ENCODE results near the gene PPCDC. TPM values are rescaled to one million over a fixed set of nuclear protein-coding genes. Genes with fewer than 3 reads are reported as not detected.

The PPCDC gene
- total RNA-seq, 1 experiment from 2014 or later, result 14.7 TPM

- peaks cover 7% of the 10 kb centered on the region for H3K36me3 Mint-ChIP-seq (ENCODE audit: insufficient read depth, unreplicated experiment)
- CTCF ChIA-PET, result interaction anchor here (0.6 kb wide), 1 partner anchor 11 kb away, joined by 4 read pairs; no protein-coding TSS in a partner anchor
Measured at GRCh38 chr15:75019916-75020315, 3.5 kb upstream of the PPCDC start.

GRCh38 chr15:75021341-75021740 is 2.0 kb upstream of the PPCDC start:
- Mint-ChIP-seq H3K9me3 (ENCODE audit: unreplicated experiment) (no peaks in the 10 kb centered on the region), H3K36me3 (ENCODE audit: insufficient read depth, unreplicated experiment) (peaks cover 7% of the 10 kb centered on the region), H3K4me3 (ENCODE audit: unreplicated experiment) (no peak overlapping the region), H3K4me1 (ENCODE audit: low read depth, unreplicated experiment) (no peaks in the 10 kb centered on the region), H3K27me3 (ENCODE audit: insufficient read depth, unreplicated experiment) (no peaks in the 10 kb centered on the region), H3K27ac (ENCODE audit: unreplicated experiment) (no peak overlapping the region)
- ChIA-PET POLR2A (interaction anchor here (0.5 kb wide), 1 partner anchor 45 kb away, joined by 3 read pairs; no protein-coding TSS in a partner anchor), CTCF (interaction anchor here (0.7 kb wide), 1 partner anchor 188 kb away, joined by 3 read pairs; no protein-coding TSS in a partner anchor)
- intact Hi-C loops (cut with micrococcal nuclease; ENCODE audit: unreplicated experiment), result no loop called here
- TF ChIP-seq CTCF (IDR thresholded peaks at IDR 0.05; ENCODE audit: insufficient read depth in 1 of 2, low read depth in 1 of 2, low read length in 1 of 2, severe bottlenecking in 1 of 2, unreplicated experiment in 1 of 2), result no peak
- Histone ChIP-seq H3K4me1 (no peaks in the 10 kb centered on the region), H3K4me3 (ENCODE audit: low read depth, low read length) (no peak overlapping the region), H3K36me3 (ENCODE audit: control insufficient read depth, insufficient read depth, low read length) (no peaks in the 10 kb centered on the region), H3K9me3 (no peaks in the 10 kb centered on the region), H3K27me3 (replicated peaks; ENCODE audit: control insufficient read depth, insufficient read depth, low read length) (no peaks in the 10 kb centered on the region)
- DNase-seq, result no peak
- BruUV-seq (replicated peaks), result no TSS peak

More at GRCh38 chr15:75019916-75020315, 3.5 kb upstream of the PPCDC start:
- TF ChIP-seq CTCF (IDR thresholded peaks at IDR 0.05; ENCODE audit: insufficient read depth in 1 of 2, low read depth in 1 of 2, low read length in 1 of 2, severe bottlenecking in 1 of 2, unreplicated experiment in 1 of 2), result no peak
- Histone ChIP-seq H3K4me3 (ENCODE audit: low read depth, low read length) (no peak overlapping the region), H3K27me3 (replicated peaks; ENCODE audit: control insufficient read depth, insufficient read depth, low read length) (no peaks in the 10 kb centered on the region), H3K4me1 (peaks cover 8% of the 10 kb centered on the region), H3K36me3 (ENCODE audit: control insufficient read depth, insufficient read depth, low read length) (no peaks in the 10 kb centered on the region), H3K9me3 (no peaks in the 10 kb centered on the region)
- Mint-ChIP-seq H3K9me3 (ENCODE audit: unreplicated experiment) (no peaks in the 10 kb centered on the region), H3K4me1 (ENCODE audit: low read depth, unreplicated experiment) (no peaks in the 10 kb centered on the region), H3K27ac (ENCODE audit: unreplicated experiment) (no peak overlapping the region), H3K27me3 (ENCODE audit: insufficient read depth, unreplicated experiment) (no peaks in the 10 kb centered on the region), H3K4me3 (ENCODE audit: unreplicated experiment) (no peak overlapping the region)
- POLR2A ChIA-PET, result no interaction called here
- intact Hi-C loops (cut with micrococcal nuclease; ENCODE audit: unreplicated experiment), result no loop called here
- no peak for DNase-seq
- BruUV-seq (replicated peaks), result no TSS peak

- H3K4me3 ChIP-seq (ENCODE audit: low read depth, low read length), result no peak overlapping the region
- Mint-ChIP-seq H3K36me3 (ENCODE audit: insufficient read depth, unreplicated experiment) (peaks cover 7% of the 10 kb centered on the region), H3K4me1 (ENCODE audit: low read depth, unreplicated experiment) (no peaks in the 10 kb centered on the region), H3K27ac (ENCODE audit: unreplicated experiment) (peak overlapping the region; percentile 99), H3K27me3 (ENCODE audit: insufficient read depth, unreplicated experiment) (no peaks in the 10 kb centered on the region), H3K4me3 (ENCODE audit: unreplicated experiment) (peak overlapping the region; percentile 97), H3K9me3 (ENCODE audit: unreplicated experiment) (no peaks in the 10 kb centered on the region)
- CTCF ChIA-PET, result interaction anchor here (0.5 to 1.4 kb wide), 7 partner anchors 11 to 973 kb away, joined by 3 to 13 read pairs (median 4); partner anchors contain the start of genes C15orf39 and RPP25
- intact Hi-C loops (cut with micrococcal nuclease; ENCODE audit: unreplicated experiment), result no loop called here
- no peaks in the 10 kb centered on the region for H3K4me1 ChIP-seq
- no TSS peak for BruUV-seq (replicated peaks)
- H3K9me3 ChIP-seq, result no peaks in the 10 kb centered on the region
- POLR2A ChIA-PET, result interaction anchor here (0.5 to 1.7 kb wide), 13 partner anchors 7 to 906 kb away, joined by 3 to 9 read pairs (median 4); partner anchors contain the start of genes RPP25, SCAMP5 and SIN3A
- no peak for TF ChIP-seq CTCF (IDR thresholded peaks at IDR 0.05; ENCODE audit: insufficient read depth in 1 of 2, low read depth in 1 of 2, low read length in 1 of 2, severe bottlenecking in 1 of 2, unreplicated experiment in 1 of 2)
- no peak for DNase-seq
- H3K36me3 ChIP-seq (ENCODE audit: control insufficient read depth, insufficient read depth, low read length), result no peaks in the 10 kb centered on the region
- no peaks in the 10 kb centered on the region for H3K27me3 ChIP-seq (replicated peaks; ENCODE audit: control insufficient read depth, insufficient read depth, low read length)
Measured at GRCh38 chr15:75022783-75023180, 608 bp upstream of the PPCDC start.
